ENCODE results near the gene AGBL3.
"Not testable (repeated sequence)": the region's sequence is repeated elsewhere in the genome, so short reads cannot be mapped to it uniquely, and the experiment has no call there.

Gene AGBL3

DNA sequence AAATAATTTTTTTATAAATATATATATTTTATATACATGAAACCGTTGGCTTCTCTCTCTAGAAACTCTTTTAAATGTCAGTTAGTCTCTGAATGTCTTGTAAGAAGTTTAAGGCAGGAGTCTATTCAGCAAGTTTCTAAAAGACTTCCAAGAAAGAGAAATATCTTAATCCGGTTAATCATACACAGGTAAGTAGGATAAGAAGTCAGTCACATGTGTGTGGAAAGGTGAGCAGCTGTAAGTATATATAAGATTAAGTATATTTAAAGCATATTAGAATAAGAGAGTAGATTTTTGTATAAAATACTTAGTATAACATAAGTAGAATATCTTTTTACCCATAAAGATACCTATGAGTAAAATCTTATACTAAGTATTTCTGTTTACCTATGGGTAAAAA, 48.9 kb downstream of the AGBL3 start:
- H3K27ac Mint-ChIP-seq (ENCODE audit: low read depth) = no peak overlapping the region
- no peak overlapping the region for H3K4me3 Mint-ChIP-seq
- no peak for ATAC-seq (replicated peaks; ENCODE audit: extremely low read depth, poor library complexity, severe bottlenecking)

DNA sequence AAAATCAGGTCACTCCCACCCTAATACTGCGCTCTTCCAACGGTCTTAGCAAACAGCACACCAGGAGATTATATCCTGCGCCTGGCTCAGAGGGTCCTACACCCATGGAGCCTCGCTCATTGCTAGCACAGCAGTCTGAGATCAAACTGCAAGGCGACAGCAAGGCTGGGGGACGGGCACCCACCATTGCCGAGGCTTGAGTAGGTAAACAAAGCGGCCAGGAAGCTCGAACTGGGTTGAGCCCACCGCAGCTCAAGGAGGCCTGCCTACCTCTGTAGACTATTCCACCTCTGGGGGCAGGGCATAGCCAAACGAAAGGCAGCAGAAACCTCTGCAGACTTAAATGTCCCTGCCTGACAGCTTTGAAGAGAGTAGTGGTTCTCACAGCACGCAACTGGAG, 80.7 kb downstream of the AGBL3 start:
- not testable (repeated sequence) for H3K4me3 Mint-ChIP-seq; H3K27ac Mint-ChIP-seq (ENCODE audit: low read depth); DNase-seq (ENCODE audit: low spot score in 2 of 2); ATAC-seq (replicated peaks; ENCODE audit: extremely low read depth, poor library complexity, severe bottlenecking); H3K4me1 Mint-ChIP-seq; H3K36me3 Mint-ChIP-seq (ENCODE audit: insufficient read depth)
- Mint-ChIP-seq H3K27me3 (peaks cover 27% of the 10 kb centered on the region), H3K9me3 (peaks cover 18% of the 10 kb centered on the region)

More for the DNA sequence above, 48.9 kb downstream of the AGBL3 start:
- no peaks in the 10 kb centered on the region for H3K36me3 Mint-ChIP-seq (ENCODE audit: insufficient read depth)
- H3K4me1 Mint-ChIP-seq = no peaks in the 10 kb centered on the region
- peaks cover 10% of the 10 kb centered on the region for H3K27me3 Mint-ChIP-seq
- no peak for DNase-seq (ENCODE audit: low spot score in 2 of 2)
- no peaks in the 10 kb centered on the region for H3K9me3 Mint-ChIP-seq

DNA sequence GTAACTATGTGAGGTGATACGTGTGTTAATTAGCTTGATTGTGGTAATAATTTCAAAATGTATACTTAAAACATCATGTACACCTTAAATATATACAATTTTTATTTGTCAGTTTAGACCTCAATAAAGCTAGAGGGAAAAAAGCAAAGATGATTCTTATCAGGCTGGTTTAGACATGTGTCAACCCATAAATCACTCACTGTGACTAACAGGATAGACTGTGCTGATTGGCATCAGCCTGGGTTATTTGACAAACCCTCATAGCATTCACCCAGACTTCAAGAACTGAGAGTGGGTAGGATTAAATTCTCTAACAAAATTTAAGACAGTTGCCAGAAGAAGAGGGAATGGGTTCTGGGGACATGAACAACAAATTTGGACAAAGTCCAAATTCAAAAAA, 87.8 kb downstream of the AGBL3 start:
- no peak overlapping the region for H3K4me3 Mint-ChIP-seq
- no peaks in the 10 kb centered on the region for H3K36me3 Mint-ChIP-seq (ENCODE audit: insufficient read depth)
- DNase-seq (ENCODE audit: low spot score in 2 of 2) = no peak
- no peaks in the 10 kb centered on the region for H3K4me1 Mint-ChIP-seq
- no peaks in the 10 kb centered on the region for H3K9me3 Mint-ChIP-seq
- no peak overlapping the region for H3K27ac Mint-ChIP-seq (ENCODE audit: low read depth)
- ATAC-seq (replicated peaks; ENCODE audit: extremely low read depth, poor library complexity, severe bottlenecking) = no peak
- no peaks in the 10 kb centered on the region for H3K27me3 Mint-ChIP-seq

DNA sequence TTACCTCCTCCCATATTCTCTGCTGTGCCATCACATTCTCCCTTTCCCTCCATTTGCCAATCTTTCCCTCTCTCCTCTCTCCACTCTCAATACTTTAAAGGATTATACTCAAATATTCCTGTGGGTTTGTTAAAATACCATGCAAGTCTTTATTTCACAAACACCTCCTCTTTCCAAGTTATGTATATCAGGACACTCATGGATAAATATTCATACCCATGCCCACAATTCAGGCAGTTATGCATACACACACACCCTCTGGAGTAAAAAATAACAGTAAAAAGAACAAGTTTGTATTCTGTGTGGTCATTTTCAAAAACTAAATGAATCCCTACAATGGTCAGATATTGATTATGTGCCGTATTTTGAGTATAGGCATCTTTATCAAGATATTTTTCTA, 88.2 kb downstream of the AGBL3 start:
- DNase-seq (ENCODE audit: low spot score in 2 of 2) (no peak), ATAC-seq (replicated peaks; ENCODE audit: extremely low read depth, poor library complexity, severe bottlenecking) (no peak)
- Mint-ChIP-seq H3K9me3 (no peaks in the 10 kb centered on the region), H3K27me3 (no peaks in the 10 kb centered on the region), H3K36me3 (ENCODE audit: insufficient read depth) (no peaks in the 10 kb centered on the region), H3K4me3 (no peak overlapping the region), H3K4me1 (no peaks in the 10 kb centered on the region), H3K27ac (ENCODE audit: low read depth) (no peak overlapping the region)

DNA sequence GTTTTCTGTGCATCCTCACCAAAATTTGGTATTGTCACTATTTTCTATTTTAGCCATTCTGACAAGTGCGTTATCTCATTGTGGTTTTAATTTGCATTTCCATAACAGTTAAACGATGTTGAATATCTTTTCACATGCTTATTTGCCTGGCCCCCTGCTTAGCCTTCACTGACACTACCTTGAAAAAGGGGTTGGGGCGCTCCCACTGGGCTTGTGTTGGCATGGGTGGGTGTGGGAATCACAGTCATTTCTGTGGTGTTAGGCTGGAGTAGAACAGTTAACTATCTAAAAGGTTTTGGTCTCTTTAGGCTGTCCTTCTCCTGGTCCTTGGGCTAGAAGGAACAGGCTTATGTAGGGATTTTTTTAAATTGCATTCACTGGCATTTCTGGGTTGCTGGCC, 89.4 kb downstream of the AGBL3 start:
- Mint-ChIP-seq H3K36me3 (ENCODE audit: insufficient read depth) (no peaks in the 10 kb centered on the region), H3K9me3 (no peaks in the 10 kb centered on the region), H3K4me1 (no peaks in the 10 kb centered on the region), H3K4me3 (no peak overlapping the region), H3K27me3 (no peaks in the 10 kb centered on the region), H3K27ac (ENCODE audit: low read depth) (no peak overlapping the region)
- ATAC-seq (replicated peaks; ENCODE audit: extremely low read depth, poor library complexity, severe bottlenecking) (no peak), DNase-seq (ENCODE audit: low spot score in 2 of 2) (no peak)

DNA sequence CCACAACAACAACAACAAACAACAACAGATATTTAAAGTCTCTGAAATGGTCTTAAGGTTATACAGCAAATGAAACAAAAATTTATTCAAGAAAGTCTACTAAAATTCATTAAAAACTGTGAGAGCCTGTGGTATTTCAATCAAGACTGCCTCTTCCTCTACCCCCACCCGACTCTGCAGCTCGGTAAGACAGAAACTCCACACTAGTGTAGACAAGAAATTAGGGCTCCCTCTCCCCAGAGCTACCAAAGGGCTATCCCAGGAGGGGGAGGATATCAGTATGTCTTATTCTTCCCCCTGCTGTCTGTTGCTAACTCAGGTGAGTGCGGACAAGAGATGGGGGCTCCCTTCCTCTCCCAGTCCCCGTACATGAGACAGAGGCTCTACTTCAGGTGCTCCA, 90.6 kb downstream of the AGBL3 start:
- Mint-ChIP-seq H3K27ac (ENCODE audit: low read depth) (no peak overlapping the region), H3K4me3 (no peak overlapping the region), H3K36me3 (ENCODE audit: insufficient read depth) (no peaks in the 10 kb centered on the region), H3K9me3 (no peaks in the 10 kb centered on the region), H3K4me1 (no peaks in the 10 kb centered on the region), H3K27me3 (no peaks in the 10 kb centered on the region)
- ATAC-seq (replicated peaks; ENCODE audit: extremely low read depth, poor library complexity, severe bottlenecking) (no peak), DNase-seq (ENCODE audit: low spot score in 2 of 2) (no peak)

DNA sequence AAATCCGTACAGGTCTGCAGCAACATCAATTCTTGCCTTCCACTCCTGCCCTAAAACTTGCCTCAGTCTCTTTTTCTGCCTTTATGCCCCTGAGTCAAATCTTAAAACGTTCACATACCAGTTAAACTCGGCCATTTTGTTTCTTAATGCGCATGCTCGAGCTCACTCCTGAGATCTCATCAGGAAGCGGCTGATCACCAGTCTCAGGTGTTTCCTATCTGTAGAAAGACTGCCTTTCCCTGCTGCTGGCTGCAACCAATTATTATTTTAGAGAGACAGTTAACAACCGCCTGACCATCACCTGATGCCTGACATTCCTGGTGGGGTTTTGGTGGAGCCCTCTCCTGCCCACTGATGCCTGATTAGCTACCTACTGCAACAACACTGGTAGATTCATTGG, 91.3 kb downstream of the AGBL3 start:
- Mint-ChIP-seq H3K27me3 (no peaks in the 10 kb centered on the region), H3K36me3 (ENCODE audit: insufficient read depth) (no peaks in the 10 kb centered on the region), H3K9me3 (no peaks in the 10 kb centered on the region), H3K4me1 (no peaks in the 10 kb centered on the region), H3K27ac (ENCODE audit: low read depth) (no peak overlapping the region), H3K4me3 (no peak overlapping the region)
- no peak for ATAC-seq (replicated peaks; ENCODE audit: extremely low read depth, poor library complexity, severe bottlenecking)
- DNase-seq (ENCODE audit: low spot score in 2 of 2) = no peak

DNA sequence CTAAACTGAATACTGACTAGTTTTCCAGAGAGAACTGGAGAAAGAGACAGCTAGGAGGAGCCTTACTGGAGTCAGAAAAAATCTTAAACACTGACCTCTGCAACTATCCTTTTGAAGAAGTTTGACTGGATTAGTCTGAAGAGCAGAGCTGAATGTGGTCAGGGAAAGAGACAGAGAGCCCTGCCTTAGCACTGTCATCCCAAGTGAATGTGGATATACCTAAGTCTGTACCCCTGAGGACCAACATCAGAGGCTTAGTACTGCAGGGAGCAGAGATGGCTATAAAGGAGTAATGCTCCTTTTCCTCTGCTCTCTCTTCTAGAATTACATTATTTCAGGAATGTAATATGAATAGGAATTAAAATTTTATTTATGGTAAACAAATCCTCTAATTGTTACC, 91.7 kb downstream of the AGBL3 start:
- DNase-seq (ENCODE audit: low spot score in 2 of 2) = no peak
- Mint-ChIP-seq H3K4me3 (no peak overlapping the region), H3K36me3 (ENCODE audit: insufficient read depth) (no peaks in the 10 kb centered on the region), H3K27me3 (no peaks in the 10 kb centered on the region), H3K4me1 (no peaks in the 10 kb centered on the region), H3K9me3 (no peaks in the 10 kb centered on the region), H3K27ac (ENCODE audit: low read depth) (no peak overlapping the region)
- ATAC-seq (replicated peaks; ENCODE audit: extremely low read depth, poor library complexity, severe bottlenecking) = no peak

DNA sequence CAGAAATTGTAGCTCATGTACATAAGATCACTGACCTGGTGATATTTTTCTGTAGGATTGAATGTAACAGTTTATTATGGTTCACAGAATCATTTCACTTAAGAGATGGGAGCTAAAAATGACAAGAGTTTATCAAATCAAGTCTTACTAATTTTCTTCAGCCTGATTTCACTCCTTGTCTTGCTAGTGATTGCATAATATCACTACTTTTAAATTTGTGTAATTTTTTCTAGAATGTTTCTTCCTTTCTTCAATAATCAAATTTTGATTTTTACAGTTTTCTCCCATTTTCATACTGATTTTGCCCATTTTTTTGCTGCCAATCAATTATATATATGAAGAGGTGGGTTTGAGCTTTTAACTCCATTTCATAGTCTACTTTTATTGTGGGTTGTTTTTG, 92.8 kb downstream of the AGBL3 start:
- ATAC-seq (replicated peaks; ENCODE audit: extremely low read depth, poor library complexity, severe bottlenecking) (no peak), DNase-seq (ENCODE audit: low spot score in 2 of 2) (no peak)
- Mint-ChIP-seq H3K36me3 (ENCODE audit: insufficient read depth) (no peaks in the 10 kb centered on the region), H3K4me3 (no peak overlapping the region), H3K4me1 (no peaks in the 10 kb centered on the region), H3K27ac (ENCODE audit: low read depth) (no peak overlapping the region), H3K9me3 (no peaks in the 10 kb centered on the region), H3K27me3 (no peaks in the 10 kb centered on the region)

DNA sequence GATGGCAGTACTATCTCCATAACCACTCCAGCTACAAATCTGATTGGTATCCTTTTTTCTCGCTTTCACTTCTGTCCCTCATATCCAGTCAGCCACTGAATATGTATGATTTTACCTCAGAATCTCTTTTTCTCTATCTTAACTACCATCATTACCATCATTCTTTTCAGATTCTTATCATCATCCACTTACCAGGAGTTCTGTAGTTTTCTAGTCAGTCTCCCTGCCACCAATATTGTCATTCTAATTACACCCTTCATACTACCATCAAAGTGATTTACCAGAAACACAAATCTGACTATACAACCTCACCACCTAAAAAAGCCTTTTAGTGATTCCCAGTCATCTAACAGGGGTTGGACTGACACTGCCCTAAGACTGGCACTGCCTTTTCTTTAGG, 96.7 kb downstream of the AGBL3 start:
- H3K27me3 Mint-ChIP-seq = no peaks in the 10 kb centered on the region
- peaks cover 3% of the 10 kb centered on the region for H3K9me3 Mint-ChIP-seq

DNA sequence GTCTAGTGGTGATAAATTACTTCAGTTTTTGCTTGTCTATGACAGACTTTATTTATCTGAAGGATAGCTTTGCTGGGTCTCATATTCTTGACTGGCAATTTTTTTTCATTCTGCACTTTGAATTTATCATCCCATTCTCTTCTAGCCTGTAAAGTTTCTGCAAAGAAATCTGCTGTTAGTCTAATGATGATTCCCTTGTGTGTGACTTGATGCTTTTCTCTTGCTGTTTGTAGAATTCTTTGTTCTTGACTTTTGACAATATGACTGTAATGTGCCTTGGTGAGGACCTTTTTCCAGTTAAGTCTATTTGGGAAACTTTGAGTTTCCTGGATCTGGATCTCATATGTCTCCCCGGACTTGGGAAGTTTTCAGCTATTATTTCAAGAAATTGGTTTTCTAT, 102.3 kb downstream of the AGBL3 start:
- ATAC-seq (replicated peaks; ENCODE audit: extremely low read depth, poor library complexity, severe bottlenecking) = no peak
- Mint-ChIP-seq H3K27ac (ENCODE audit: low read depth) (no peak overlapping the region), H3K36me3 (ENCODE audit: insufficient read depth) (no peaks in the 10 kb centered on the region), H3K4me1 (no peaks in the 10 kb centered on the region), H3K9me3 (peaks cover 14% of the 10 kb centered on the region), H3K27me3 (no peaks in the 10 kb centered on the region), H3K4me3 (no peak overlapping the region)
- DNase-seq (ENCODE audit: low spot score in 2 of 2) = no peak

More for the DNA sequence above, 96.7 kb downstream of the AGBL3 start:
- Mint-ChIP-seq H3K27ac (ENCODE audit: low read depth) (no peak overlapping the region), H3K36me3 (ENCODE audit: insufficient read depth) (no peaks in the 10 kb centered on the region), H3K4me3 (no peak overlapping the region), H3K4me1 (no peaks in the 10 kb centered on the region)
- DNase-seq (ENCODE audit: low spot score in 2 of 2) = no peak
- ATAC-seq (replicated peaks; ENCODE audit: extremely low read depth, poor library complexity, severe bottlenecking) = no peak

DNA sequence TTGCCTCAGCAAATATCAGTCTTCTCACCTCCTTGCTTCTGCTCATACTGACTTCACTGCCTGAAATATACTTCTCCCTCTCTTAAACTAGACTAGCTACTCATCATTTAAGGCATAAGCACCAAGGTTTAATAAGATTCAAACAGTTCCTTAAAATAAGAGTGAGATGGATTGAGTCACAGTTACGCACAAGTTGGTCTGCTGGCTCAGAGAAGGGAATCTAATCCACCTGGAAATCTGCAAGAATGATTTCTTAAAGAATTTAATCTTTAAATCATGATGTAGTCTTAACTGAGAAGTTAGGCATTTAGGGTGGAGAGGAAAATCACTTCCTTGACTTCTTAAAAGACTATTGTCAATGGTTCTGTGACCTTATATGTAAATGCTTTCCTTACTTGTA, 105.4 kb downstream of the AGBL3 start:
- H3K27ac Mint-ChIP-seq (ENCODE audit: low read depth) = no peak overlapping the region

DNA sequence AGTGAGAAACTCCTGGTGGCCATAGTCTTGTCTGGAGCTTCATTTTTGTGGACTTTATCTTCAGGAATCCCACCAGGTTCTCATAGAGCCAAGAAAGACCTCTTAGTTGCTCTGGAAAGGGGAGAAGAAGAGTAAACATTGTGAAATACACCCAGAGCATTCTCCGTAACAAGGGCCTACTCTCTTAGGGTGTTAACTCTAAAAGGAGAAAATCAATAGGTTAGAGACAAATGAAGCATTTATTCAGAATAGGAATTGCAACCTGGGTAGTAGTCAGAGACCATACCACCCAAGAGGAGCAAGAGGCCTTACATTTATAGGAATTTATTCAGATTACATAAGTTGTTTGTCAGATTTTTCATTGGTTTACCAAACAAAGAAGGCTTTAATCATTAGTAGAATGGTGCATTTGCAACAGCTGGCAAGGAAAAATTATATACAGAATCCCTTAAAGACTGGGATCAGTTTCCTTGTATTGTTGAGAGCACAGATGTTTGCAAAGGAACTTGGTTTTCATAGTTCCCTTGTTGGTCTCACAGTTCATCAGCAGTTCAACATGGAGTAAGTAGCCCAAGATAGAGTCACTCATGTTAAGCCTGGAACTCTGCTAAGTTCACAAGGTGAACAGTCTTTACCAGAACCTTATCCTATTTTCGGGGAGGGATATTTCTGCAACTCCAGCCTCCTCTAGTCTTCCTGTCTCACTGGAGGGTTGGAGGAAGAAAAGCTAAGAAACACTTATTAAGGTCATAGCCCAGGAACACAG, 108.3 kb downstream of the AGBL3 start:
- DNase-seq (ENCODE audit: low spot score in 2 of 2) (no peak), ATAC-seq (replicated peaks; ENCODE audit: extremely low read depth, poor library complexity, severe bottlenecking) (no peak)
- Mint-ChIP-seq H3K4me3 (no peak overlapping the region), H3K9me3 (no peaks in the 10 kb centered on the region), H3K4me1 (no peaks in the 10 kb centered on the region), H3K27ac (ENCODE audit: low read depth) (no peak overlapping the region), H3K36me3 (ENCODE audit: insufficient read depth) (peaks cover 2% of the 10 kb centered on the region), H3K27me3 (no peaks in the 10 kb centered on the region)

More for the DNA sequence above, 105.4 kb downstream of the AGBL3 start:
- ATAC-seq (replicated peaks; ENCODE audit: extremely low read depth, poor library complexity, severe bottlenecking) = no peak
- Mint-ChIP-seq H3K27me3 (no peaks in the 10 kb centered on the region), H3K36me3 (ENCODE audit: insufficient read depth) (peaks cover 2% of the 10 kb centered on the region), H3K4me3 (no peak overlapping the region), H3K4me1 (no peaks in the 10 kb centered on the region), H3K9me3 (peaks cover 14% of the 10 kb centered on the region)
- no peak for DNase-seq (ENCODE audit: low spot score in 2 of 2)
